GM11168 (cell line): Measurements from ENCODE around the gene MBLAC1.

ENCODE experiments used
- in situ Hi-C: fragments of 300-500 bp; cut with MboI; formaldehyde crosslinking; loops from one replicate; pipeline ENCODE4 v1.12.0; 2022; ENCODE audit warnings: low sequenced_read_pairs; ENCODE audit not compliant: unreplicated experiment

Gene MBLAC1

DNA sequence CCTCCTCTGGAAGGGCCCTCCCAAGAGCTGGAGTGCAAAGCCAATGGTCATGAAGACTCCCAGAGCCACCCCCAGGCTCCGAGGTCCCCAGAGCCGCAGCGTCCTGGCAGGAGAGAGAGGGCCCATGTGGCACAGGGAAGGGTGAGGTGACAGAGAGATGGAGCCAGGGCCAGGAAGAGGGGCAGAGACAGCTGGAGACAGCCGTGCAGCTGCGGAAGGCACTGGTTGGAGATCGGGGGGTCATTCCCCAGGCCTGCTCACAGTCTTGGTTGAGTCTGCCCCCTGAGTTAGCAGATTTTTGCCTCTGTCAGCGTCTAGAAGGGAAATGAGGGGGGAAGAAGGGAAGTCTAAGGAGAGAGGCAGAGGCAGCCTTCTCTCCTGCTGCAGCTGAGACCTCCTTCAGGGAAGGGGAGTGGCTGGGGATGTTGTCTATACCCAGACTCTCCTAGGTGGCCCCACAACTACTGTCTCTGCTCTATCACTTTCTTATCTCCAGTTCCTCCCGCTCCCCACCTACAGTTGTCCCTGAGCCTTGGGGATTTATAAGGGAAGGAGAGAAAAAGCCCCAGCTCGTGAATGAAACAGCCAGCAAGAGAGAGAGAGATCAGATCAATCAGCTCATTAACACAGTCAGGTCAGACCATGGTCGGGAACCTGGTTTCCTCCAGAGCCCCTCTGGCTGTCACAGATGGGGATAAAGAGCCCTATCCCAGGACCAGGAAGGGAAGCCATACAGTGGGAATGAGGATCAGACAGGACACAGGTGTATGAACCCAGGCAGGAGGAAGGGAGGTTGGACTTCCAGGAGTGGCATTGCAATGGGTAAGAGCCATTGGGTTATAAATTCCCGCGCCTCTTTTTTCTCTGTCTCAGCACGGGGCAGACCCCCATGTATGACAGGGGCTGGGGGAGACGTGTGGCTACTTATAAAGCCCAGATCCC, 40.5 kb downstream of the MBLAC1 start:
- in situ Hi-C loops: no loop called here

DNA sequence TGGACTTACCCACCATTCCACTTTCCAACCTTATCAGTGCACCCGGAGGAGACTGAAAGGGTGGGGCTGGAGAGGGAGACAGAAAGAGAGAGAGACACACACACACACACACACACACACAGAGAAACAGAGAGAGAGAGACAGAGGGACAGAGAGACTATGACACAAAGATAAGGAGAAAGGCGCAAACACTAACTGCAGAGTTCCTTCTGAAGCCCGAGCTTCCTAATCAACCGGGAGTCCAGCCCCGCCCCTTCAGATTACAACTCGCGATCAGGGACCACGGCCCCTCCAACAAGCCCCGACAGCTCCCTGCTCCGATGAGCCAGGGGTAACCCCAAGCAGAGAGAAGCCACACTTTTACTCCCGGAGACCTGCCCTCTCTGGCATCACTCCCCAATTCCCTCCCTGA, 41.2 kb downstream of the MBLAC1 start:
- in situ Hi-C loops: no loop called here

DNA sequence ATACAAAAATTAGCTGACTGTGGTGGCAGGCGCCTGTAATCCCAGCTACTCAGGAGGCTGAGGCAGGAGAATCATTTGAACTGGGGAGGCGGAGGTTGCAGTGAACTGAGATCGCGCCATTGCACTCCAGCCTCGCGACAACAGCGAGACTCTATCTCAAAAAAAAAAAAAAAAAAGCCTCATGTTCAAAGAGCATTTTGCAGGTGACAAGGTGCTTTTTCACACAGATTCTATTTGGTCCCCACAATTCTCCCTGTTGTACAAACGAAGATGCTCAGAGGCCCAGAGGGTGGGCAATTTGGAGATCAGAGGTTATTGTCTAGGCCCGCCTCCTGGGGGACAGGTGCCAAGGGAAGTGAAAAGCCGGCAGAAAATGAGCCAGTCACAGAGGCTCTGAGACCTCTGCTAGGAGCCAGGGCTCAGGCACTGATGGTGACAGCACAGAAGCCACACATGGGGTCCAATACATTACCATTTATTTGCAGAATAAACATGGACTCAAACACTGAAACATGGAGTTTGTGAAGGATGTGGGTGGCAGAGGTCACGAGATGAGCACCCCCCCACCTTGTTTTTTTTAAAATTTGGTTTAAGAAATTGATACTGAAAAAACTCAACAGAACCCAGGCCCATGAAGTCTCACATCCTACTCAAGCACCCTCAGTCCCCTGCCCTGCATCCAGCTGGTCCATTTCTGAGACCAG, 42.5 kb downstream of the MBLAC1 start:
- in situ Hi-C loops: no loop called here

DNA sequence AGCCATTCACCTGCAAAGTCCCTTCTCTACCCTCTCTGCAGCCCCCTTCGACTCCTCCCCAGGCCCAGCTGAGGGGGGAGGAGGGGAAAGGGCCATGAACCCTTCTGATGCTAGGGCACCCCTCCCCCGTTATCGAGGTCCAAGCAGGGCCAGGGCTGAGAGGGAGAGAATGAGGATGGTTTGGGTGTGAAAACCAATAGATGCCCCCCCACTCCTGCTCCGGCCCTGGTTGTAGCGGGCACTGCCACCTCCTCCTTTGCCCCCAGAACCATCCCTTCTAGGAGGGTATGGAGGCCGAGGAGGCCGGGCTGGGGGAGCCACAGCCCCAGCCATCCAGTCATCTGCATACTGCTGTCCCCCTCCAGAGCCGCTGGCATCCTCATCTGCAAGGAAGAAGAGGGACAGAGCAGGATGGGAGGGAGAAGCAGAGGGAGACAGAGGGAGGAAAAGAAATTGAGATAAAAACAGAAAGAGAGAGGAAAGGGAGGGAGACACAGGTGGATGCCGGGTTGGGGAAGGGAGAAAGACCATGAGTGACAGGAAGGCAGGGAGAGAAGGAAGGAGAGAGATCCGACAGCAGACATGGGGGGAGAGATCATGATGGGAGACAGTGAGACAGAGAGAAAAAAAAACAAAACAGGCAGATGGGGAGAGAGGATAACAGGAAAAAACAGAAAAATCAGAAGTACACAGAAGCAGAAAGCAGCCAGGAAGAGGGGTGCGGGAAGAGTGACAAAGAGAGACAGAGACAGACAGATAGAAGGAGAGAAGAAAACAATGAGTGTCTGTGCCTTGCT, 43.5 kb downstream of the MBLAC1 start:
- in situ Hi-C loops: no loop called here

DNA sequence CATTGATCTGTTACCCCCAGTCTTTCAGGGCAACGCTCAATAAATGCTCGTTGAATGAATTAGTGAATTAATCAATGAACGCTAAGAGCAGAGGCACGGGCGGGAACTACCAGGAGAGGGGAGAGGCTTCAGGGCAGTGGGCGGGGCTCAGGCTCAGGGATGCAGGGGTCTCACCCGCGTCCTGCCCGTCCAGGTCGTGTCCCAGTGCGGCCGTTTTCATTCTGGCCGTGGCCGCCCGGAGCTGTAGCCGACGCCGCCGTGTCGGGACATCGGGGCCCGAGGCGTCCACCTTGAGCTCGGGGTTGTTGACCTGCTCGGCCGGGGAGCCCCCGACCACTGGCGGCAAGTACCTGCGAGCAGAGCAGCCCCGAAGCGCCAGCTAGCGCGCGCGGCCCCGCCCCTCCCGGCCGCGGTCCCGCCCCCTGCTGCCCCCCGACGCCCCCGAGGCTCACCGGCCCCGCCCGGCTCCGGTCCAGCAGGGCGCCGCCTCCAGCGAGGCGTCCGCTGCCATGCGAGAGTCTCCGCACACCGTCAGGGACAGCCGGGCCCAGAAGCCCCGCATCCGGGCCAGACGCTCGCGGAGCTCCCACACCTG, 44.4 kb downstream of the MBLAC1 start:
- in situ Hi-C loops: no loop called here

DNA sequence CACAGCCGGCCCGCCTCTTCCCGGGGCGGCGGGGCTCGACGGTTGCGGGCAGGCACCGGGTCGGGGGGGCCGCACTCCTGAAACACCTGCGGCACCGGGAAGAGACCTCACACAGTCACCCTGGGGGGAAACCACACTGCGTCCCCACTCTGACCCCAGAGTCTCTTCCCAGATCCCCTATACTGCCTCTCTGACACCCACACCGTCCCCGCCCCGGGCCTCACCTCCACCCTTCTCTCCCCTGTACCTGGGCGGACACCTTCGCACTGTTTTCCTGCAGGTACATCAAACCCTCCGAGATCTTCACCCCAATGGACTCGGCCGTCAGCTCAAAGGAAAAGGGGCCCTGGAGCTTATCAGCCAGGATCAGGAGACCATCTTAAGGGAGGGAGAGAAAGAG, 45.1 kb downstream of the MBLAC1 start:
- in situ Hi-C loops: no loop called here

DNA sequence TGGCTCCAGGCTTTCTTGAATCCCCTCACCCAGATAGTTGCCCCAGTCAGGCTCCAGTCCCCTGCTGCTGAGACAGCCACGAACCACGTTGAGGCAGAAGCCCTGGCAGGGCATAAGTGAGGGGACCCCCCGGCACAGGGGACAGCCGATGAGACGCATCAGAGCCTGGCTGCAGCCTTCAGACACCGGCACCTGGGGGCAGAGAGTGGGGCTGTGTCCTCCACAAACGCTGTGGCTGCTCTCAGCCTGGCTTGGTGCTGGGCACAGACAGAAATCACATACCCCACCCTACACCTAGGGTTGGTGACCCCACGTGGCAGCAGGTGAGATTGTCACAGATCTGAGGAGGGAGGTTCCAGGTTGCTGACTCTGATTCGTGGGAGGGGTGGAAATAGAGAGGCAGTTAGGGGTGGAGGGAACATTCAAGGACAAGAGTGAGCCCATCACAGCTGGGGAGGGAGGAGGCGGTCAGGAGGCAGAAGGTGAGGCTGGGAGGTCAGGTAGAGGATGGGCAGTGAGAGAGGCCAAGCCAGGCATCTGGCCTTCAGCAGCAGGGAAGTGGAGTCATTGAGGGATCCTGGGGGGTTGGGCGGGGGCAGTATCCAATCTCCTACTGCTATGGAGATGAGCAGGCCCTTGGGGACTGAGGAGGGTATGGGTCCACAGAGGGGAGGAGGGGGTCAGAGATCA, 47.2 kb downstream of the MBLAC1 start:
- in situ Hi-C loops: no loop called here

DNA sequence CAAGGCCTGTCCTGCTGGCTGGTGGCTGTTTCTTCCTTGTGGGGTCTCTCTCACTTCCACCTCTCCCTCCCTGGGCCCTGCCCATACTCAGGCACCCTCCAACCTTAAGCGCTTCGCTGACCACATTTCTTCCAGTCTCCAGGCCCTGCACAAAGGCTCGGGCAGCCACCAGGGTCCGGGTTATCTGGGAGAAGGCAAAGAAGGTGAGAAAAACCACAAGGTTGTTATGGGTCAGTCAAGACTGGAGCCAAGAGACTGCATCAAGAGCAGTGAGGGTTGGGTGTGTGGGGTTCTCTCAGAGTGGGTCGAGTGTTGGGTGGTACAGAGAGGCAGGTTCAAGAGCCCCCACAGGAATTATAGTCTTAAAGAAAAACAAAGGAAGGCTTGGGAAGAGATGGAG, 47.8 kb downstream of the MBLAC1 start:
- in situ Hi-C loops: no loop called here

DNA sequence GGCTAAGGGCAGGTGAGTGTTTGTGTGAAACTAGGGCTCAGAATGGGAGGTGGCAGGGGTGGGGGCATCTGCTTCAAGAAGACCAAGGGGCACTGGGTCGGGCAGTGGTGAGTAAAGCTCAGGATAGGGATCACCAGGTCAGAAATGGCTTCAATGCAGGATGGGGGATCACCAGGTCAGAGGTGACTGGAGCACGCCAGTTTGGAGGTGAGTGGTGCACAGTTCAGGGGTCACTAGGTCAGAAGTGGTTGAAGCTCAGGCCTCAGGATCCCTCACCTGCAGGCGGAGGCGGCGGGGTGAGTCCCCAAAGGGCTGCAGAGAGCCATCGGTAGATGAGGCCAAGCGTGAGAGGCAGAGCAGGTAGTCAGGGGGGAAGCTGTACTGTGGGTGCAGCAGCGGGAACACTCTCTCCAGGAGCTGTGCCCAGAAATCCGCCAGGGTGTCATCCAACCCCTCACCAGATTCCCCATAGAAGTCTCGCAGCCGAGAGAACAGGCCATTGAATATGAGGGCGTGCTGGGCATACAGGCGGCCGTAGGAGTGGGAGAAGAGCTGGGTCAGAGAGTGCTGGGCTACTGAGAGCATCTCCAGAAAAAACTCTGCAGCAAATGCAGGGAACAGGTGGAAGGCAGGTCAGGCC, 48.6 kb downstream of the MBLAC1 start:
- in situ Hi-C loops: no loop called here

DNA sequence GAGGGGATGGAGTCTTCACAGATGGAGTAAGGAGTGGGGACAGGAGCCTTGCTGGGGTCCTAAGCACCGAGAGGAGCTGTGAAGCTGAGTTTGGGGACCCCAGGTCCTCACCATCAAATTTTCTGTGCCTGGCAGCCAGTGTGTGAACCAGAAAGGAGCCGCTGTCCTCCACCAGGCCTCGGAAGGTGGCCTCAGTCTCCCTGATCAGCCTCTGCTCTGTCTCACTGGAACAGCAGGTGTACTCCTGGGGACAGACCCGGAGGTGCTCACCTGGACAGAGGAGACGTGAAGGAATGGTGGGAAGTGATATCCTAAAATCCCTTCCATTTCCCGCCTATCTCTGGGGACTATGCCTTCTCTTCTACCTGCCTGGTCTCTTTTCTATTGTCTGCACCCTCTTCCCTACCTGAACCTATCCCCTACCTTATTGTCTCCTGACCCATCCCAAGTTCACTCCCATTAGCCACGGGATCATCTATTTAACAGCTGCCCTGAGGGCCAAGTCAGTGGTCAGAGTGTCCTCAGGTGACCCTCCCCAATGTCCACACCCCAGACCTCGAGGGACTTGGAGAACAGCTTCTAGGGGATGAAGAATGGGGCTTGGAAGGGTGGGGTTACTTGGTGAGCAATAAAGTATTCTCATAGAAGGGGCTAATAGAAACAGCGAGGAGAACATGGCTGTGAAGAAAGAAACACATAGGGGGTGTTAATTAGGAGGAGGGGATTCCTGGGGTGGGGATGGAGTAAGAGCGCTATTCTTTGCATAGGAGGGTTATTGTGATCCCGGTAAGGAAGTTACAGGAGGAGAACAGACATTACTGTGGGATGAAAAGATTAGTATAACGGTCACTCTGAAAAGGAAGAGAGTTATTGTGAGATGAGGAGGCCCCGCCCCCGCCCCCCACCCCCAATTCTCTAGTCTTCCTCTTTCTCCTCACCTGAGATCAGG, 49.6 kb downstream of the MBLAC1 start:
- in situ Hi-C loops: no loop called here

DNA sequence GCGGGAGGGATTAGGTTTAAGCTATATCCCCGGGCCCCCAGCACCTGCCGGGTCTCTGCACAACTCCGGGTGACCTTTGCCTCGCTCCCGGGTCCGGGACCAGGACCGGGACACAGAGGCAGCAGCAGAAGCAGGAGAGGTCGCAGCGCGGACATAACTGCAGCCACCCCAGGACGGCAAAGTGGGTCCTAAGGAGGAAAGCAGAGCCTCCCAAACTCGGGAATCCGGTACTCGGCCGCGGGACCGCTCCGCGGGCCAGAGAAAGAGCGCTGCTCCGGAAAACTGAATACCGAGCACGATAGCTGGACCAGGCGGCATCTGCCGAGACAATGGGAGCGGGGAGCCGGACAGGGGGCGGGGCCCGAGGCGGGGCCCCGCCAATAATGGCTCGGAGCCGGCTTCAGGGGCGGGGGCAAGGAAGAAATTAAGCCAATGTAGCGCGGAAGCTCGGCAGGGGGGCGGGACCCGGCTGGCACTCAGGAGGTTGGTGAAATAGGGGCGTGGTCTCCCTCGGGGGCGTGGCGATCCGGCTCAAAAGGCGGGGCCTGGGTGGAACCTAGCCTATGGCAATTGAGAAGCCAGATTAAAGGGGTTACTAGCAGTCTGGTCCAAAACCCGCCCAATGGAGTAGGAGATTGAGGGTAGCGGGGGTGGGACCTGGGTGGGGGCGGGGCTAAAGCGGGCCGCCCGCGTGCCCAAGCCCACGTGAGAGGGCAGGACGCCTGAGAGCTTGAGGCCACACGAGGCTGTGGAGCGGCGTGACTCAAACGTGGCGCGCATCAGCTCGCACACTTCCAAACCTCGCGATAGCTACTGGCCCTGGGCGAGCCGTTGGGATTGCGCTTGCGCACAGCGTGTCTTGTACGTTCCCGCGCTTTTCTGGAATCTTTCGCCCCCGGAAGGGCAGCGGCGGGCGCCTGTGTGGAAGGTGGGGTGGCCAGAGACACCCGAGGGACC, 50.6 kb downstream of the MBLAC1 start, which contains the start of the genes GPC2 and STAG3:
TSS of gene GPC2 (minus strand) at position 337 of the 957 bp plus-strand sequence. CDS start at position 155, 182 bp downstream.
TSS of gene STAG3 (plus strand) at position 874 of the 957 bp plus-strand sequence. CDS start 2,639 bp downstream, outside the sequence.
- in situ Hi-C loops: no loop called here
